Pancreas (tissue), 10 donors: ENCODE results near the gene FRMPD2. TPM values are rescaled to one million over a fixed set of nuclear protein-coding genes. Genes with fewer than 3 reads are reported as not detected.

Source experiments
- ATAC-seq, 4 donors: fragments of 200-7000 bp; cut with Tn5 transposase; one replicate each; pipeline versions ENCODE4 v1.8.0 to v1.9.1; 2020; ENCODE audit warnings: mild to moderate bottlenecking in 4 of 4, moderate library complexity in 4 of 4
- DNase-seq, 6 donors: peaks; one replicate each; pipeline ENCODE4 v3.0.0-alpha.2; 2020
- FAIRE-seq: peaks from 2 replicates; lab custom pipeline; 2012; peaks lifted over from hg19 to GRCh38; lab: Jason Lieb, UNC
- H3K27ac ChIP-seq, 4 donors: fragments of 200-600 bp; sonication (generic); 1 replicate in 3 of 4; 2 replicates in 1 of 4; pipeline versions ENCODE4 v1.5.0 to v1.8.0; 2020
- H3K27me3 ChIP-seq, 4 donors: fragments of 200-600 bp; one replicate each; pipeline ENCODE4 v1.8.0; 2021
- H3K36me3 ChIP-seq, 3 donors: fragments of 200-600 bp; sonication (generic) in 1 of 3; one replicate each; pipeline versions ENCODE4 v1.5.0 to v1.8.0; 2020 to 2021
- H3K4me1 ChIP-seq, 3 donors: fragments of 200-600 bp; one replicate each; pipeline ENCODE4 v1.8.0; 2021
- H3K4me3 ChIP-seq, 4 donors: fragments of 200-600 bp; sonication (generic) in 2 of 4; one replicate each; pipeline versions ENCODE4 v1.5.0 to v1.8.0; 2020 to 2021
- H3K9me3 ChIP-seq, 4 donors: fragments of 200-600 bp; one replicate each; pipeline ENCODE4 v1.8.0; 2021
- WGBS, 2 donors: extraction: QIAGEN DNeasy Blood & Tissue Kit; methylation state at CpG; one replicate each; pipeline ENCODE4 v1.1.7; 2013; 5-methylcytosine and 5-hydroxymethylcytosine counted together
- intact Hi-C, 3 donors: fragments of 100-400 bp; cut with DNase I; formaldehyde crosslinking; loops; one replicate each; pipeline versions ENCODE4 v1.11.1 to v1.14.2; 2022
- polyA plus RNA-seq, 2 donors: library from polyadenylated mRNA; stranded (reverse); fragments of 200-250 nt; gene quantifications; one replicate each; pipeline ENCODE4 v1.2.3, GENCODE V29; 2013
- total RNA-seq, 6 donors: library from RNA; stranded (reverse); fragmentation: NEBNext Ultra II Directional in 4 of 6; extraction: Animal tissue kit (Norgen Biotek cat#: 25700) in 4 of 6; gene quantifications; one replicate each; pipeline versions ENCODE4 v1.2.1 to v1.2.4, GENCODE V29; 2021 to 2023
- TF ChIP-seq, protein P1 (sequence below), 4 donors: fragments of 200-600 bp; sonication (generic) in 3 of 4; IDR thresholded peaks; one replicate each; pipeline versions ENCODE4 v1.5.0 to v1.8.0; 2021; ENCODE audit warnings: antibody characterized with exemption in 4 of 4
- donor health status: healthy with polysubstance abuse.
- donor health status: DM: no; HTN: no; CAD: no; lungs with moderate emphysema.
- donor health status: DM: no; HTN: no; CAD: no.
- donor health status: control.
- donor health status: control.
- donor health status: Bipolar disorder and iron deficiency.
- donor health status: DM: yes; HTN: yes; CAD: no.
- donor health status: DM: no; HTN: no; CAD: no.
- donor health status: DM: no; HTN: no; CAD: no.
- donor health status: DM: yes; HTN: yes; CAD: no.

Gene FRMPD2
- total and polyA plus RNA-seq, 8 donors: 0.08 to 0.47 (median 0.24) TPM

DNA sequence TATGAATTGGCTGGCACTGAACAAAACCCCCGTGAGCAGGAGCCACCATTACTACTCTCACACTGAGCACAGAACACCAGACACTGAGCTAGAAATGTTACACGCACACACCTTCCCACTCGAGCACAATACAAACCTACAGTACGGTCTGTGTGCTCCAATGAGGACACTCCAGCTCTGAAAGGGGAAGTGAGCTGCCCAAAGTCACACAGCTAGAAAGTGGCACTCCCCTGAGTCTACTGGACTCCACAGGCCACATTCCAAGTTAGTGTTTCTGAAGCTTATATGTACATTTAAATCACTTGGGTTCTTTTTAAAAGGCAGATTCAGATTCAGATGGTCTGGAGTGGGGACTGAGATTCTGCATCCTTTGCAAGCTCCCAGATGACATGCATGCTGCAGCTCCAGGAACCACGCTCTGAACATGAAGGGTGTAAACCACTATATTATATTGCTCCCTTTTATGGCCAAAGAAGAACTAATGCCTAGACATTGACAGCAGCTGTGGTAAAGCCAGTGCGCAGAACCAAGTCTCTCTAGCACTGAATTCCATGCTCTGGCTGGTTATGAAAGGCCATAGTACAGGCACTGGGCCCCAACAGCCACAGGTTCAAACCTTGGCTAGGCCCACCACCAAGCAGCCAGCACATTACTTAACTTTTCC, 77.1 kb downstream of the FRMPD2 start:
- Histone ChIP-seq H3K27ac (no peak overlapping the region), H3K27me3 (no peaks in the 10 kb centered on the region), H3K36me3 (no peaks in the 10 kb centered on the region), H3K4me3 (no peak overlapping the region), H3K4me1 (no peaks in the 10 kb centered on the region), H3K9me3 (no peaks in the 10 kb centered on the region)
- intact Hi-C loops: no loop called here
- FAIRE-seq: no peak
- no peak for ATAC-seq
- TF ChIP-seq, protein P1, sequence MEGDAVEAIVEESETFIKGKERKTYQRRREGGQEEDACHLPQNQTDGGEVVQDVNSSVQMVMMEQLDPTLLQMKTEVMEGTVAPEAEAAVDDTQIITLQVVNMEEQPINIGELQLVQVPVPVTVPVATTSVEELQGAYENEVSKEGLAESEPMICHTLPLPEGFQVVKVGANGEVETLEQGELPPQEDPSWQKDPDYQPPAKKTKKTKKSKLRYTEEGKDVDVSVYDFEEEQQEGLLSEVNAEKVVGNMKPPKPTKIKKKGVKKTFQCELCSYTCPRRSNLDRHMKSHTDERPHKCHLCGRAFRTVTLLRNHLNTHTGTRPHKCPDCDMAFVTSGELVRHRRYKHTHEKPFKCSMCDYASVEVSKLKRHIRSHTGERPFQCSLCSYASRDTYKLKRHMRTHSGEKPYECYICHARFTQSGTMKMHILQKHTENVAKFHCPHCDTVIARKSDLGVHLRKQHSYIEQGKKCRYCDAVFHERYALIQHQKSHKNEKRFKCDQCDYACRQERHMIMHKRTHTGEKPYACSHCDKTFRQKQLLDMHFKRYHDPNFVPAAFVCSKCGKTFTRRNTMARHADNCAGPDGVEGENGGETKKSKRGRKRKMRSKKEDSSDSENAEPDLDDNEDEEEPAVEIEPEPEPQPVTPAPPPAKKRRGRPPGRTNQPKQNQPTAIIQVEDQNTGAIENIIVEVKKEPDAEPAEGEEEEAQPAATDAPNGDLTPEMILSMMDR (IDR thresholded peaks at IDR 0.05): no peak
- WGBS, 2 donors: 74 to 83% methylated on average over 6 of the region's 6 CpGs
- DNase-seq: no peak

DNA sequence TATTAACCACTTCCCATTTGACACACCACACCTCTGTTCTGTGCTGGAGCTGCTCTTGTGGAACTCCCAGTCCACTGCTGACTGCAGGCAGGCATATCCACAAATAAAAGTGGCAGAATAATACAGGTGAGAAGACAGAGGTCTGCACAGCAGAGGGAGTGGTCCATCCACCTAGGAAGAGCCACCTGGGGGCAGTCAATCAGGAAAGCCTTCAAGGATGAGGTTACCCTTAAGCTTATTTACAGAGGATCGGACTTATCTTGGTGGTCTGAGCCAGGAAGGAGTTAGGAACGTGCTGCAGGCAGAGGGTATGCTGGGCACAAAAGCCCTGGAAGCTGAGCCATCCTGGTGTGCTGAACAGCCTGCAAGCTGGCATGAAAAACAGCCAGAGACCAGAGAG, 78.7 kb downstream of the FRMPD2 start:
- intact Hi-C loops: no loop called here
- Histone ChIP-seq H3K36me3 (no peaks in the 10 kb centered on the region), H3K4me1 (no peaks in the 10 kb centered on the region), H3K9me3 (no peaks in the 10 kb centered on the region), H3K27me3 (no peaks in the 10 kb centered on the region), H3K4me3 (no peak overlapping the region), H3K27ac (no peak overlapping the region)
- DNase-seq (no peak), ATAC-seq (no peak), FAIRE-seq (no peak)
- TF ChIP-seq, protein P1 (IDR thresholded peaks at IDR 0.05): no peak
- WGBS, 2 donors: 53 to 64% methylated on average over 2 of the region's 2 CpGs

DNA sequence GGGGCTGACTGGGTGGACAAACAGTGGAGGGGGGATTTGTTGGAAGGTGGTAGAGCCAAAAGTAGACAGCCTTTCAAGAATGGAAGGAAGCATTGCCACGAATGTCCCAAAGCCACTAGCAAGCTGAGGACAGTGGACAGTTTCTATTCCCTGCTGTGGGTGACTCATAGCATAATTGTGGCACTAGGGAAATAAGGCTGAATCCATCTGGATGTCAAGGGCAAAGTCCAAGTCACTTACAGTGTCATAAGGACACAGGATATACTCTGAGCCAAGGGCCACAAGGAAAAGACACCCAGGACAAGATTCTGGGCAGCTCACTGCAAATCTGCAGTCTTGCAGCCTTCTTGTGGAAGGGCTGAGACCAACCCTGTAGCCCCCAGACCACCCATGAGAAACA, 79.7 kb downstream of the FRMPD2 start:
- Histone ChIP-seq H3K9me3 (no peaks in the 10 kb centered on the region), H3K4me1 (no peaks in the 10 kb centered on the region), H3K36me3 (no peaks in the 10 kb centered on the region), H3K27me3 (no peaks in the 10 kb centered on the region), H3K27ac (no peak overlapping the region), H3K4me3 (no peak overlapping the region)
- ATAC-seq (peak; percentile 69 to 89 (median 78)), FAIRE-seq (no peak), DNase-seq (no peak)
- 44 to 45% methylated on average over 1 of the region's 1 CpG for WGBS, 2 donors
- TF ChIP-seq, protein P1 (IDR thresholded peaks at IDR 0.05): no peak
- intact Hi-C loops: no loop called here

DNA sequence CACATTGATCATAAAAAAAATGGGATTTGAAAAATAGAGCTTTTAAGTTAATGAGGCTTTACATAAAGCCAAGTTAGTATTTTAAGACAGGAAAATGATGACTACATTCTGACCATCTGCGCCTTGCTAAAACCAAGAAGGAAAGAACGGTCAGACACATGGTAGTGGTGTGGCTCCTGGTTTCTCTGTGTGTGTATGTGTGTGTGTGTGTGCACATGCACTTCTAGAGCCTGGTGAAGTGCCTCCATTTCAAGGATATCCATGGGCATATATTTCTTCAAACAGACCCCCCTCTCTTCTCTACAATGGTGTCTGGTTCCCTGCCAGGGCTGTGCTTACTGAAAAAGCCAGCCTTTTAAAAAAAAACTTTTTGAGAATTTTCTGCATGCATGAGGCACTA, 80.9 kb downstream of the FRMPD2 start:
- intact Hi-C loops: no loop called here
- no peaks in the 10 kb centered on the region for H3K27me3 ChIP-seq
- H3K4me3 ChIP-seq: no peak overlapping the region
- no peaks in the 10 kb centered on the region for H3K4me1 ChIP-seq
- TF ChIP-seq, protein P1 (IDR thresholded peaks at IDR 0.05): no peak
- ATAC-seq: no peak
- no peaks in the 10 kb centered on the region for H3K9me3 ChIP-seq
- 89 to 92% methylated on average over 2 of the region's 2 CpGs for WGBS, 2 donors
- H3K27ac ChIP-seq: no peak overlapping the region
- H3K36me3 ChIP-seq: no peaks in the 10 kb centered on the region
- no peak for FAIRE-seq
- DNase-seq: no peak

DNA sequence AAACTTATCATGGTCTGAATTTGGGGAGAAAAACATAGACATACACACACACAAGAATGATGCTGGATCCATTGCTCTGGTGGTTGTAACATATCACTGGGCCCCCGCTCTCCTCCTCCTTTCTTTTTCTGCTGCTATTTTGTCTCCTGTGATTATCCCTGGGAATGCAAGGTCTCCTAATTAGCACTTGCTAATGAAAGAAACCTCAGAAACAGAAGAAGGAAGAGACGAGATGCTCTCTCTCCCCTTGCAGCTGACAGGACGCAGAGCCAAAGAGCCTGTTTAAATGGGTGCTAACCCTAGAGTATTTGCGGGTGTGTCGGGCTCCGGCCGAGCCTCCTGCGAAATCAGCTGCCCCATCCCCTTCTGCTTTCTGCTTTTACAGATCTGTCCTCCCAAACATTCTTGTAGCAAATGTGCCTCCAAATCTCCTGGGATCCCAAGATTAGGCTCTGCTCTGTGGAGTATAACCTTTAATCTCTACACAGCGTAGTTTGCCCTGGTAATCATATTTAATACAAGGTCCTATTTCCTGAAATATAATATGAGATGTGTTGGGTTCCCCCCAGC, 81.5 kb downstream of the FRMPD2 start:
- H3K4me1 ChIP-seq: no peaks in the 10 kb centered on the region
- no peak for ATAC-seq
- no peak for FAIRE-seq
- no peak for DNase-seq
- no peaks in the 10 kb centered on the region for H3K36me3 ChIP-seq
- intact Hi-C loops: no loop called here
- TF ChIP-seq, protein P1 (IDR thresholded peaks at IDR 0.05): no peak
- WGBS, 2 donors: 73 to 75% methylated on average over 9 of the region's 9 CpGs
- H3K9me3 ChIP-seq: no peaks in the 10 kb centered on the region
- H3K4me3 ChIP-seq: no peak overlapping the region
- H3K27ac ChIP-seq: no peak overlapping the region
- no peaks in the 10 kb centered on the region for H3K27me3 ChIP-seq
